ENCODE results near the gene VWC2.

VWC2 gene

GRCh38 chr7:49892481-49892880 is 119.0 kb downstream of the VWC2 start:
- Histone ChIP-seq H3F3A (ENCODE audit: low read depth) (no peaks in the 10 kb centered on the region), H3K79me2 (ENCODE audit: insufficient read depth, low read length) (no peaks in the 10 kb centered on the region), H3K9me3 (ENCODE audit: insufficient read depth, low read depth, low read length) (no peaks in the 10 kb centered on the region), H4K20me1 (ENCODE audit: insufficient read depth, low read length, poor library complexity, severe bottlenecking) (no peaks in the 10 kb centered on the region), H3K4me2 (ENCODE audit: low read depth, low read length, poor library complexity, severe bottlenecking) (no peak overlapping the region), H3K9me2 (replicated peaks; ENCODE audit: low read depth, low read length) (no peaks in the 10 kb centered on the region), H3K4me1 (ENCODE audit: insufficient read depth, low read length, poor library complexity, severe bottlenecking) (no peaks in the 10 kb centered on the region), H3K27me3 (ENCODE audit: insufficient read depth, low read length, poor library complexity, severe bottlenecking) (no peaks in the 10 kb centered on the region), H3K36me3 (ENCODE audit: insufficient read depth, low read length) (no peaks in the 10 kb centered on the region), H3K9ac (ENCODE audit: low read depth, low read length, poor library complexity, severe bottlenecking) (no peak overlapping the region), H2AFZ (ENCODE audit: low read length) (no peak overlapping the region), H3K4me3 (ENCODE audit: low read length, poor library complexity, severe bottlenecking) (no peak overlapping the region)
- TF ChIP-seq EZH2phosphoT487 (IDR thresholded peaks at IDR 0.05; ENCODE audit: borderline replicate concordance) (no peak), CTCF (conservative IDR thresholded peaks at IDR 0.05; ENCODE audit: low read length) (no peak)

- H4K20me1 ChIP-seq (ENCODE audit: insufficient read depth, low read length, poor library complexity, severe bottlenecking) = no peaks in the 10 kb centered on the region
- no peaks in the 10 kb centered on the region for H3K27me3 ChIP-seq (ENCODE audit: insufficient read depth, low read length, poor library complexity, severe bottlenecking)
- no peaks in the 10 kb centered on the region for H3K4me1 ChIP-seq (ENCODE audit: insufficient read depth, low read length, poor library complexity, severe bottlenecking)
- H3K9ac ChIP-seq (ENCODE audit: low read depth, low read length, poor library complexity, severe bottlenecking) = no peak overlapping the region
- no peaks in the 10 kb centered on the region for H3K79me2 ChIP-seq (ENCODE audit: insufficient read depth, low read length)
- no peak overlapping the region for H2AFZ ChIP-seq (ENCODE audit: low read length)
- H3F3A ChIP-seq (ENCODE audit: low read depth) = no peaks in the 10 kb centered on the region
- TF ChIP-seq CTCF (conservative IDR thresholded peaks at IDR 0.05; ENCODE audit: low read length) (no peak), EZH2phosphoT487 (IDR thresholded peaks at IDR 0.05; ENCODE audit: borderline replicate concordance) (no peak)
- no peak overlapping the region for H3K4me3 ChIP-seq (ENCODE audit: low read length, poor library complexity, severe bottlenecking)
- H3K4me2 ChIP-seq (ENCODE audit: low read depth, low read length, poor library complexity, severe bottlenecking) = no peak overlapping the region
- no peaks in the 10 kb centered on the region for H3K9me3 ChIP-seq (ENCODE audit: insufficient read depth, low read depth, low read length)
- no peaks in the 10 kb centered on the region for H3K9me2 ChIP-seq (replicated peaks; ENCODE audit: low read depth, low read length)
- no peaks in the 10 kb centered on the region for H3K36me3 ChIP-seq (ENCODE audit: insufficient read depth, low read length)
Measured at GRCh38 chr7:49893131-49893530, 119.7 kb downstream of the VWC2 start.

GRCh38 chr7:49894543-49894942 is 121.1 kb downstream of the VWC2 start:
- H3K4me2 ChIP-seq (ENCODE audit: low read depth, low read length, poor library complexity, severe bottlenecking) = no peak overlapping the region
- H3K4me3 ChIP-seq (ENCODE audit: low read length, poor library complexity, severe bottlenecking) = no peak overlapping the region
- no peaks in the 10 kb centered on the region for H3K9me2 ChIP-seq (replicated peaks; ENCODE audit: low read depth, low read length)
- no peak overlapping the region for H3K9ac ChIP-seq (ENCODE audit: low read depth, low read length, poor library complexity, severe bottlenecking)
- H3K36me3 ChIP-seq (ENCODE audit: insufficient read depth, low read length) = no peaks in the 10 kb centered on the region
- no peaks in the 10 kb centered on the region for H3K79me2 ChIP-seq (ENCODE audit: insufficient read depth, low read length)
- no peaks in the 10 kb centered on the region for H4K20me1 ChIP-seq (ENCODE audit: insufficient read depth, low read length, poor library complexity, severe bottlenecking)
- H3F3A ChIP-seq (ENCODE audit: low read depth) = no peaks in the 10 kb centered on the region
- H2AFZ ChIP-seq (ENCODE audit: low read length) = no peak overlapping the region
- TF ChIP-seq EZH2phosphoT487 (IDR thresholded peaks at IDR 0.05; ENCODE audit: borderline replicate concordance) = no peak
- TF ChIP-seq CTCF (conservative IDR thresholded peaks at IDR 0.05; ENCODE audit: low read length) = no peak
- no peaks in the 10 kb centered on the region for H3K9me3 ChIP-seq (ENCODE audit: insufficient read depth, low read depth, low read length)
- no peaks in the 10 kb centered on the region for H3K27me3 ChIP-seq (ENCODE audit: insufficient read depth, low read length, poor library complexity, severe bottlenecking)
- H3K4me1 ChIP-seq (ENCODE audit: insufficient read depth, low read length, poor library complexity, severe bottlenecking) = no peaks in the 10 kb centered on the region
